K562 (cell line): ENCODE data around the gene HOXB5. TPM values are rescaled to one million over a fixed set of nuclear protein-coding genes. Genes with fewer than 3 reads are reported as not detected.
A peak's percentile ranks its signal among the peaks of the same experiment; 100 is the strongest.

Experiments used
- ATAC-seq: fragments of 200-7000 bp; cut with Tn5 transposase; 3 replicates; pipeline ENCODE4 v1.9.1; 2020; ENCODE audit warnings: moderate library complexity
- Bru-seq: library from RNA; stranded (reverse); fragments of 400-500 nt; gene quantifications from one replicate; lab custom pipeline; 2021; lab: Mats Ljungman, UMichigan
- BruChase-seq, 2 experiments: library from RNA; stranded (reverse); fragments of 400-500 nt; gene quantifications; one replicate each; lab custom pipeline; 2021; lab: Mats Ljungman, UMichigan
- BruUV-seq: library from RNA; stranded (reverse); fragments of 400-500 nt; replicated peaks from 2 replicates; lab custom pipeline; 2021; lab: Mats Ljungman, UMichigan
- CTCF ChIA-PET: fragments of 300-600 bp; formaldehyde crosslinking; extraction: SDS; loops from one replicate; lab custom pipeline; 2021; ENCODE audit warnings: low intra/inter-chr PET ratio; lab: Yijun Ruan, JAX
- POLR2A ChIA-PET: fragments of 300-600, 350-650 bp; sonication (Branson Sonifier 250); formaldehyde crosslinking; extraction: SDS; loops from one replicate; lab custom pipeline; 2021; ENCODE audit warnings: antibody characterized with exemption, inconsistent platforms; lab: Yijun Ruan, JAX
- DNase-seq, 4 experiments: peaks; one replicate each; pipeline versions ENCODE4 v3.0.0 to v3.0.0-alpha.2; 2011 to 2018; ENCODE audit warnings: low spot score in 3 of 4, mixed read lengths in 3 of 4; ENCODE audit errors: extremely low read depth in 1 of 4
- FAIRE-seq: peaks from 2 replicates; lab custom pipeline; 2011; peaks lifted over from hg19 to GRCh38; lab: Jason Lieb, UNC
- H2AFZ ChIP-seq: 2 replicates; pipeline ENCODE4 v1.6.0; 2011; ENCODE audit warnings: low read depth, low read length, control low read depth, inconsistent platforms
- H3K27ac ChIP-seq: fragments of 200-600 bp; 3 replicates; pipeline ENCODE4 v1.8.0; 2011; ENCODE audit warnings: low read depth, mild to moderate bottlenecking, control low read depth, inconsistent platforms, low read length, moderate library complexity, mixed read lengths; ENCODE audit errors: extremely low read depth
- H3K27me3 ChIP-seq, 2 experiments: fragments of 300-600 bp in 1 of 2; 2 replicates in 1 of 2; 3 replicates in 1 of 2; pipeline versions ENCODE4 v1.6.0 to v1.8.0; 2011; ENCODE audit warnings: inconsistent platforms in 2 of 2, low read length in 2 of 2, mild to moderate bottlenecking in 1 of 2, mixed read lengths in 1 of 2, moderate library complexity in 1 of 2; ENCODE audit not compliant: control insufficient read depth in 2 of 2, insufficient read depth in 2 of 2
- H3K36me3 ChIP-seq: fragments of 300-600 bp; 3 replicates; pipeline ENCODE4 v1.8.0; 2011; ENCODE audit warnings: mild to moderate bottlenecking, low read length, inconsistent platforms; ENCODE audit not compliant: control insufficient read depth, insufficient read depth
- H3K4me1 ChIP-seq, 2 experiments: fragments of 200-600 bp in 1 of 2; replicated peaks in 1 of 2; 2 replicates in 1 of 2; 3 replicates in 1 of 2; pipeline versions ENCODE4 v1.5.1 to v1.8.0; 2011; ENCODE audit warnings: inconsistent platforms in 2 of 2, low read length in 2 of 2, mild to moderate bottlenecking in 1 of 2, mixed read lengths in 1 of 2, moderate library complexity in 1 of 2; ENCODE audit not compliant: control insufficient read depth in 2 of 2, insufficient read depth in 2 of 2
- H3K4me2 ChIP-seq: 2 replicates; pipeline ENCODE4 v1.6.1; 2011; ENCODE audit warnings: low read length, control low read depth, inconsistent platforms, mixed read lengths; ENCODE audit not compliant: insufficient read depth
- H3K4me3 ChIP-seq: fragments of 200-600 bp; sonication (generic), shearing (Covaris generic); 2 replicates; pipeline ENCODE4 v1.5.1; 2016; ENCODE audit warnings: control low read depth, inconsistent platforms
- H3K79me2 ChIP-seq: fragments of 200-600 bp; 3 replicates; pipeline ENCODE4 v1.8.0; 2011; ENCODE audit warnings: low read length, inconsistent platforms; ENCODE audit not compliant: control insufficient read depth, insufficient read depth
- H3K9ac ChIP-seq, 2 experiments: 2 replicates each; pipeline versions ENCODE4 v1.6.0 to v1.6.1; 2011; ENCODE audit warnings: low read depth in 2 of 2, low read length in 2 of 2, control low read depth in 1 of 2, inconsistent platforms in 1 of 2, mild to moderate bottlenecking in 1 of 2, mixed read lengths in 1 of 2; ENCODE audit not compliant: insufficient read depth in 1 of 2
- H3K9me1 ChIP-seq: one replicate; pipeline ENCODE4 v1.6.0; 2011; ENCODE audit warnings: inconsistent platforms, mild to moderate bottlenecking, low read length, moderate library complexity; ENCODE audit not compliant: control insufficient read depth, insufficient read depth
- H3K9me3 ChIP-seq: replicated peaks from 2 replicates; pipeline ENCODE4 v1.5.1; 2011; ENCODE audit warnings: low read depth, low read length, inconsistent platforms; ENCODE audit not compliant: control insufficient read depth, insufficient read depth
- H4K20me1 ChIP-seq: replicated peaks from 2 replicates; pipeline ENCODE4 v1.6.1; 2011; ENCODE audit warnings: low read length, inconsistent platforms, mixed read lengths; ENCODE audit not compliant: control insufficient read depth, insufficient read depth
- MCM7 ChIP-seq, 2 experiments: fragments of 450-650 bp; IDR thresholded peaks; 2 replicates each; pipeline ENCODE4 v1.6.1; 2016 to 2018
- POLR2G ChIP-seq: fragments of 200-400 bp; formaldehyde crosslinking; IDR thresholded peaks from 2 replicates; pipeline ENCODE4 v1.6.1; 2017; ENCODE audit warnings: low read depth, mild to moderate bottlenecking, antibody characterized with exemption, low read length, moderate library complexity
- RBFOX2 ChIP-seq: fragments of 200-400 bp; formaldehyde crosslinking; IDR thresholded peaks from 2 replicates; pipeline ENCODE4 v1.6.1; 2017; ENCODE audit warnings: low read depth, mild to moderate bottlenecking, low read length, moderate library complexity
- ZFX ChIP-seq: sonication (generic); formaldehyde crosslinking; IDR thresholded peaks from 2 replicates; pipeline ENCODE4 v1.8.0; 2022; ENCODE audit warnings: mild to moderate bottlenecking, missing genetic modification reagents, moderate library complexity
- ZNF696 ChIP-seq: fragments of 250-450 bp; sonication (Bioruptor Pico); conservative IDR thresholded peaks from 2 replicates; pipeline ENCODE4 v1.4.0; 2020; ENCODE audit warnings: mild to moderate bottlenecking, moderate library complexity
- WGBS: fragments of 100-300 bp; shearing (Covaris generic); methylation state at CpG from one replicate; pipeline ENCODE4 v1.1.6; 2016; ENCODE audit warnings: low coverage, mixed read lengths; ENCODE audit not compliant: insufficient coverage; ENCODE audit errors: missing lambda C conversion rate; 5-methylcytosine and 5-hydroxymethylcytosine counted together
- in situ Hi-C: fragments of 300-500 bp; cut with MboI; formaldehyde crosslinking; loops from 4 replicates; pipeline ENCODE4 v1.15.0; 2018; ENCODE audit warnings: inconsistent platforms, mixed read lengths
- intact Hi-C: fragments of 100-400 bp; cut with micrococcal nuclease; formaldehyde crosslinking; loops from 2 replicates; pipeline ENCODE4 v1.14.2; 2022
- long read RNA-seq, 3 experiments: library from polyadenylated mRNA in 2 of 3; library from RNA in 1 of 3; unstranded in 2 of 3; stranded (forward) in 1 of 3; transcript quantifications; one replicate each; pipeline ENCODE4 v2.0.0, GENCODE V29; 2019 to 2022
- polyA minus RNA-seq, 3 experiments: library from RNA; depleted of rRNA, polyadenylated mRNA; stranded (reverse); fragments of >200 nt; gene quantifications; 2 replicates each; pipeline ENCODE4 v1.2.3, GENCODE V29; 2011
- polyA plus RNA-seq, 8 experiments: library from polyadenylated mRNA; depleted of rRNA in 4 of 8; stranded (reverse) in 5 of 8; unstranded in 3 of 8; fragments of >200 nt; fragmentation: Nextera tagmentation in 2 of 8; fragmentation: Illumina TruSeq in 1 of 8; extraction: Ambion mirVana in 2 of 8; extraction: Trizol in 1 of 8; gene quantifications; 2 replicates each; pipeline versions ENCODE4 v1.2.1 to v1.2.3, GENCODE V29; 2011 to 2014; ENCODE audit warnings: inconsistent platforms in 1 of 8, missing spikeins in 1 of 8
- total RNA-seq, 7 experiments: library from RNA; depleted of rRNA in 6 of 7; stranded (reverse); fragments of >200 nt in 6 of 7; fragmentation: Illumina TruSeq in 2 of 7; extraction: Trizol in 2 of 7; gene quantifications; 2 replicates each; pipeline versions ENCODE4 v1.2.1 to v1.2.3, GENCODE V29; 2011 to 2021; ENCODE audit warnings: low replicate concordance in 1 of 7
- TF ChIP-seq, protein P1 (sequence below): fragments of 250-450 bp; sonication (Bioruptor Pico); IDR thresholded peaks from 2 replicates; pipeline ENCODE4 v1.6.1; 2021; ENCODE audit warnings: mild to moderate bottlenecking

Gene HOXB5
- 4.9 and 5.1 TPM in 2 replicates for total RNA-seq (2011; cell fraction: chromatin; rRNA removed; ENCODE audit: low replicate concordance)
- total RNA-seq (2011; cell fraction: nucleolus; rRNA removed): 1.8 and 2.0 TPM in 2 replicates
- total RNA-seq (2011; cell fraction: nucleoplasm; rRNA removed): 2.4 and 3.7 TPM in 2 replicates
- total RNA-seq (2014; rRNA removed): 0.27 and 0.57 TPM in 2 replicates
- total RNA-seq (2014; rRNA removed; fragmentation: Illumina TruSeq; extraction: Trizol): 0.38 and 0.65 TPM in 2 replicates
- 0.75 and 0.80 TPM in 2 replicates for total RNA-seq (2015; rRNA removed; fragmentation: Illumina TruSeq; extraction: Trizol)
- total RNA-seq (2021): 2.4 and 2.6 TPM in 2 replicates
- polyA plus RNA-seq (2011; rRNA removed): 0.36 and 0.87 TPM in 2 replicates
- 0.36 and 0.52 TPM in 2 replicates for polyA plus RNA-seq (2011; cell fraction: cytosol; rRNA removed)
- 3.7 TPM in 2 replicates for polyA plus RNA-seq (2011; cell fraction: nucleus; rRNA removed)
- 2.9 and 6.4 TPM in 2 replicates for polyA plus RNA-seq (2012)
- polyA plus RNA-seq (2014; fragmentation: Illumina TruSeq; extraction: Trizol): 1.4 and 1.5 TPM in 2 replicates
- polyA plus RNA-seq (2014; fragmentation: Nextera tagmentation; extraction: Ambion mirVana): under 1 TPM; 0.24 to 0.25 TPM
- 2.7 and 3.2 TPM in 2 replicates for polyA plus RNA-seq (2014; rRNA removed)
- 0.11 and 0.15 TPM in 2 replicates for polyA minus RNA-seq (2011; rRNA and poly(A)+ RNA removed)
- 0.38 and 0.82 TPM in 2 replicates for polyA minus RNA-seq (2011; cell fraction: cytosol; rRNA and poly(A)+ RNA removed)
- 0.54 and 1.1 TPM in 2 replicates for polyA minus RNA-seq (2011; cell fraction: nucleus; rRNA and poly(A)+ RNA removed)
- percentile 63 among the genes with signal in this experiment for Bru-seq, nascent RNA
- percentile 60 among the genes with signal in this experiment for BruChase-seq, experiment 1, labeled RNA remaining after a 2-hour chase
- percentile 67 among the genes with signal in this experiment for BruChase-seq, experiment 2, labeled RNA remaining after a 6-hour chase
- long read RNA-seq, experiment 1: 0 reads
- long read RNA-seq, experiment 2: 0 reads
- long read RNA-seq, experiment 3: 0 reads

DNA sequence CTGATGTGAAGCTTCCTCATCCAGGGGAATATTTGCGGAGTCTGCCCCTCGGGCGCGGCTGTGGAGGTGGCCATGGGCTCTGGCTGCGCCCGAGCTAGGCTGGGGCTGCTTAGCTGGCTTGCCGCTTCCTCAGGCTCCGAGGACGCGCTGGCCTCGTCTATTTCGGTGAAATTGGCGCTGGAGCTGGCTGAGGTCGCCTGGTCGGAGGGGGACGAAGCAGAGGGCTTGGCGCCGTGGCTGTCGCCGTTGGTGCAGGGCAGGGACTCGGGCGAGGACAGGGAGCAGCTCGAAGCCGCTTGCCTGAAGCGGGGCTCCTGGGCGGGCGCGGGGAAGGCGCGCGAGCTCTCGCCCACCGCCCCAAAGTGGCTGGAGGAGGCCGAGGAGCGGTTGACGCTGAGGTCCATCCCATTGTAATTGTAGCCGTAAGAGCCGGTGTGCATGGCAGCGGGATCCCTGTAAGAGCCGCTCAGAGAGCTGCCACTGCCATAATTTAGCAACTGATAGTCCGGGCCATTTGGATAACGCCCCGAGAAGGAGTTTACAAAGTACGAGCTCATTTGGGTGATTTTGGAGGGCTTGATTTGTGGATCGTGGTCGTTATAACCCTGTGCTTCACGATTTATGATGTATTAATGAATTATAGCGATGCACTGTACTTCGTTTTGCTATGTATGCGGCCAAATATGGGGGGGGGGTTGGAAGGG is at the start of gene HOXB5:
HOXB5 (minus strand) TSS at position 654 of the 704 bp plus-strand sequence; CDS start at position 557, 97 bp downstream.
- peak within 1 kb of the TSS; percentile 29 for H3K4me2 ChIP-seq
- 82% methylated on average over 35 of the region's 50 CpGs for WGBS
- no peaks in the 10 kb centered on the region for H3K9me3 ChIP-seq
- no peaks in the 10 kb centered on the region for H4K20me1 ChIP-seq
- ATAC-seq: no peak
- H3K9ac ChIP-seq: no peak within 1 kb of the TSS; a peak in 1 of 4 replicates
- no peak for DNase-seq
- H2AFZ ChIP-seq: peak within 1 kb of the TSS; percentile 85
- peaks cover 9 to 42% of the 10 kb centered on the region in 2 experiments; a peak in 3 of 5 replicates for H3K4me1 ChIP-seq
- in situ Hi-C loops: loop anchor here (5.0 kb wide), 1 partner anchor 256 kb away; no protein-coding TSS in a partner anchor
- no peak within 1 kb of the TSS for H3K4me3 ChIP-seq
- no TSS peak for BruUV-seq
- ChIA-PET POLR2A (interaction anchor here (0.5 to 3.7 kb wide), 7 partner anchors 8 to 431 kb away, joined by 3 to 12 read pairs (median 4); no protein-coding TSS in a partner anchor), CTCF (interaction anchor here (0.6 to 2.8 kb wide), 12 partner anchors 25 to 378 kb away, joined by 3 to 19 read pairs (median 4); no protein-coding TSS in a partner anchor)
- H3K36me3 ChIP-seq: no peaks in the 10 kb centered on the region; the same call in 2 of the 3 replicates
- no peaks in the 10 kb centered on the region for H3K9me1 ChIP-seq
- H3K27me3 ChIP-seq: no peaks in the 10 kb centered on the region
- intact Hi-C loops: no loop called here
- FAIRE-seq: no peak
- H3K27ac ChIP-seq: no peak within 1 kb of the TSS
- H3K79me2 ChIP-seq: no peaks in the 10 kb centered on the region
- no peak for TF ChIP-seq ZNF696 (CRISPR knock-in tag)
- TF ChIP-seq POLR2G: peak; percentile 46; the same call in 1 of the 2 replicates
- 0 out of 2 replicates have a peak, but pooled peaks have one; percentile 3 for TF ChIP-seq ZFX (CRISPR knock-in tag)
- 0 out of 2 replicates have a peak, but pooled peaks have one; percentile 24 for TF ChIP-seq RBFOX2
- TF ChIP-seq, protein P1, sequence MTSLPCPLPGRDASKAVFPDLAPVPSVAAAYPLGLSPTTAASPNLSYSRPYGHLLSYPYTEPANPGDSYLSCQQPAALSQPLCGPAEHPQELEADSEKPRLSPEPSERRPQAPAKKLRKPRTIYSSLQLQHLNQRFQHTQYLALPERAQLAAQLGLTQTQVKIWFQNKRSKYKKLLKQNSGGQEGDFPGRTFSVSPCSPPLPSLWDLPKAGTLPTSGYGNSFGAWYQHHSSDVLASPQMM: no peak
- no peak for TF ChIP-seq MCM7 (IDR thresholded peaks at IDR 0.05)
